ENCODE measurements around the gene SMAD2. TPM values are rescaled to one million over a fixed set of nuclear protein-coding genes. Genes with fewer than 3 reads are reported as not detected.

SMAD2 gene
- total RNA-seq, 1 donor from 2014 or later, result 144 TPM

DNA sequence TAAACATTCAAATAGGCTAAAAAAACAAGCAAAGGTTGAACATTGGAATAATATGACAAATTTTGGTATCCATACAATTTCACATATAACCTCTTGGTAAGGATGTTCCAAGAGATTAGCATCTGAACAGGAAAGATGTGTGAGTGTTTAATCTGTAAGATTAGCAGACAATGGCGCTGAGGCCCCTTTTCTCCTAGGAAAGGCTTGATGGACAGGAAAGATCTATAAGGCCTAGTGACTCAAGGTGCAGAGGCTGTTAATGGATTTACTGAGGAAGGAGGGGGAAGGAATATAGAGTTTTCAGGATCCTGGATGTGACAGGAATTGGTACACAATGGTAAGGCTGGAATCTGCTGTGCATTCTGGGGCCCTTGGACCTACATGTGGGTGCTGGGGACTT lies 48.1 kb upstream of the SMAD2 start:
- DNase-seq (ENCODE audit: low read depth) (no peak), FAIRE-seq (no peak)
- Histone ChIP-seq H3K4me1 (ENCODE audit: insufficient read depth, low read length) (no peaks in the 10 kb centered on the region), H3K27me3 (ENCODE audit: insufficient read depth, low read length) (peaks cover 2% of the 10 kb centered on the region), H3K4me2 (ENCODE audit: low read length) (no peak overlapping the region), H3K79me2 (ENCODE audit: insufficient read depth, low read length) (no peaks in the 10 kb centered on the region), H3K36me3 (ENCODE audit: insufficient read depth, low read length) (no peaks in the 10 kb centered on the region), H3K27ac (ENCODE audit: low read depth, low read length) (no peak overlapping the region), H3K9me3 (ENCODE audit: insufficient read depth, low read depth, low read length) (no peaks in the 10 kb centered on the region), H3K9ac (ENCODE audit: low read length) (no peak overlapping the region), H2AFZ (ENCODE audit: low read depth, low read length) (no peak overlapping the region), H4K20me1 (ENCODE audit: insufficient read depth, low read length) (no peaks in the 10 kb centered on the region), H3K4me3 (ENCODE audit: insufficient read depth, low read depth, low read length) (no peak overlapping the region)
- no peaks in the 10 kb centered on the region for H3K36me3 Mint-ChIP-seq (ENCODE audit: low read depth, unreplicated experiment)
- TF ChIP-seq, protein P1, sequence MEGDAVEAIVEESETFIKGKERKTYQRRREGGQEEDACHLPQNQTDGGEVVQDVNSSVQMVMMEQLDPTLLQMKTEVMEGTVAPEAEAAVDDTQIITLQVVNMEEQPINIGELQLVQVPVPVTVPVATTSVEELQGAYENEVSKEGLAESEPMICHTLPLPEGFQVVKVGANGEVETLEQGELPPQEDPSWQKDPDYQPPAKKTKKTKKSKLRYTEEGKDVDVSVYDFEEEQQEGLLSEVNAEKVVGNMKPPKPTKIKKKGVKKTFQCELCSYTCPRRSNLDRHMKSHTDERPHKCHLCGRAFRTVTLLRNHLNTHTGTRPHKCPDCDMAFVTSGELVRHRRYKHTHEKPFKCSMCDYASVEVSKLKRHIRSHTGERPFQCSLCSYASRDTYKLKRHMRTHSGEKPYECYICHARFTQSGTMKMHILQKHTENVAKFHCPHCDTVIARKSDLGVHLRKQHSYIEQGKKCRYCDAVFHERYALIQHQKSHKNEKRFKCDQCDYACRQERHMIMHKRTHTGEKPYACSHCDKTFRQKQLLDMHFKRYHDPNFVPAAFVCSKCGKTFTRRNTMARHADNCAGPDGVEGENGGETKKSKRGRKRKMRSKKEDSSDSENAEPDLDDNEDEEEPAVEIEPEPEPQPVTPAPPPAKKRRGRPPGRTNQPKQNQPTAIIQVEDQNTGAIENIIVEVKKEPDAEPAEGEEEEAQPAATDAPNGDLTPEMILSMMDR (IDR thresholded peaks at IDR 0.05; ENCODE audit: insufficient read depth, low read depth, low read length), result no peak
- no peak for TF ChIP-seq EZH2 (IDR thresholded peaks at IDR 0.05; ENCODE audit: insufficient read depth, low read length)
- peaks cover 8% of the 10 kb centered on the region for H3K27me3 Mint-ChIP-seq (ENCODE audit: low read depth, unreplicated experiment)
- H3K4me3 Mint-ChIP-seq (ENCODE audit: unreplicated experiment), result no peak overlapping the region
- no peaks in the 10 kb centered on the region for H3K4me1 Mint-ChIP-seq (ENCODE audit: low read depth, unreplicated experiment)
- H3K9me3 Mint-ChIP-seq (ENCODE audit: unreplicated experiment), result no peaks in the 10 kb centered on the region
- H3K27ac Mint-ChIP-seq (ENCODE audit: unreplicated experiment), result no peak overlapping the region

DNA sequence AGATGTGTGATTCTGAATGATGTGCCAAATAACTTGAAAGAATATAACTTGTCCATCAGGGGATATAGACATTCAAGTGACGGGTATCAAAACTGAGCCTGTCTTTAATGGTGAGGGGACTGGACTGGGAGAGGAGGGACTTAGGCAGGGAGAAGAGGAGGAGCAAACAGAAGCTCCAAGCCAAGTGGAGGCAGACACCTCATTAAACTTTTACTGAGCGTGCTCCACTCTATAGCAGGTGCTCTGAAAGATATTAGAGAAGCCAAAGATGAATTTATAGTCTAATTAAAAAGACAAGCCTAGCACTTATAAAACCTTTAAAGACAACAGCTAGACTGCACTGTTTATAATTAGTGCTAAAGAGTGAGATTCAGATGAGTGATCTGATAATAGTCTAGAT lies 47.7 kb upstream of the SMAD2 start:
- H3K27ac ChIP-seq (ENCODE audit: low read depth, low read length), result no peak overlapping the region
- H3K27me3 Mint-ChIP-seq (ENCODE audit: low read depth, unreplicated experiment), result peaks cover 8% of the 10 kb centered on the region
- no peaks in the 10 kb centered on the region for H3K79me2 ChIP-seq (ENCODE audit: insufficient read depth, low read length)
- H3K4me2 ChIP-seq (ENCODE audit: low read length), result no peak overlapping the region
- H3K9me3 ChIP-seq (ENCODE audit: insufficient read depth, low read depth, low read length), result no peaks in the 10 kb centered on the region
- H3K27ac Mint-ChIP-seq (ENCODE audit: unreplicated experiment), result peak overlapping the region; percentile 70
- no peak for TF ChIP-seq EZH2 (IDR thresholded peaks at IDR 0.05; ENCODE audit: insufficient read depth, low read length)
- TF ChIP-seq, protein P1 (IDR thresholded peaks at IDR 0.05; ENCODE audit: insufficient read depth, low read depth, low read length), result no peak
- no peaks in the 10 kb centered on the region for H3K36me3 Mint-ChIP-seq (ENCODE audit: low read depth, unreplicated experiment)
- H3K9ac ChIP-seq (ENCODE audit: low read length), result no peak overlapping the region
- no peaks in the 10 kb centered on the region for H3K36me3 ChIP-seq (ENCODE audit: insufficient read depth, low read length)
- peaks cover 2% of the 10 kb centered on the region for H3K27me3 ChIP-seq (ENCODE audit: insufficient read depth, low read length)
- H3K9me3 Mint-ChIP-seq (ENCODE audit: unreplicated experiment), result no peaks in the 10 kb centered on the region
- no peak overlapping the region for H3K4me3 Mint-ChIP-seq (ENCODE audit: unreplicated experiment)
- no peaks in the 10 kb centered on the region for H3K4me1 Mint-ChIP-seq (ENCODE audit: low read depth, unreplicated experiment)
- H4K20me1 ChIP-seq (ENCODE audit: insufficient read depth, low read length), result no peaks in the 10 kb centered on the region
- H3K4me3 ChIP-seq (ENCODE audit: insufficient read depth, low read depth, low read length), result no peak overlapping the region
- DNase-seq (ENCODE audit: low read depth) (no peak), FAIRE-seq (no peak)
- H3K4me1 ChIP-seq (ENCODE audit: insufficient read depth, low read length), result no peaks in the 10 kb centered on the region
- no peak overlapping the region for H2AFZ ChIP-seq (ENCODE audit: low read depth, low read length)

DNA sequence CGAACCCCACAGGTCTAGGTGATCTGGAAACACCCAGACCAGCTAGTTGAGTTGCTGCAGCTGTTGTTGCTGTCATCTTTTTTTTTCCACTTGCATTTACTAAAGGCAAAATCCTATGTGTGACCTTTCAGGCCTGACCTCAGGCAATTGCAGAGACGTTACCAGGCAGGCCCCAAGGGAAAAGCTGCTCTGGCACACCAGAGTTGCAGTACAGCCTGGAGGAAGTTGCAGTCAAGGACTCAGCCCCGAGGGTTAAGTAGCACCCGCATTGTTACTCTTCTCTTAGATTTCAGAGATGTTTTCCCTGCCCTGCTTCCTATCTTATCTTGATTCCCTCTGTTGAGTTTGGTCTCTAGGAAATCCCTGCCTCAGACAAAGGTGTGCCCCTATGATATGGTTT lies 45.2 kb upstream of the SMAD2 start:
- no peak for FAIRE-seq
- H3K27ac Mint-ChIP-seq (ENCODE audit: unreplicated experiment), result no peak overlapping the region

More for the DNA sequence above, 45.2 kb upstream of the SMAD2 start:
- no peaks in the 10 kb centered on the region for H3K9me3 ChIP-seq (ENCODE audit: insufficient read depth, low read depth, low read length)
- H3K27me3 ChIP-seq (ENCODE audit: insufficient read depth, low read length), result peaks cover 2% of the 10 kb centered on the region
- TF ChIP-seq, protein P1 (IDR thresholded peaks at IDR 0.05; ENCODE audit: insufficient read depth, low read depth, low read length), result no peak
- TF ChIP-seq EZH2 (IDR thresholded peaks at IDR 0.05; ENCODE audit: insufficient read depth, low read length), result no peak
- no peak overlapping the region for H3K4me3 ChIP-seq (ENCODE audit: insufficient read depth, low read depth, low read length)
- Mint-ChIP-seq H3K4me3 (ENCODE audit: unreplicated experiment) (no peak overlapping the region), H3K27me3 (ENCODE audit: low read depth, unreplicated experiment) (peaks cover 2% of the 10 kb centered on the region), H3K4me1 (ENCODE audit: low read depth, unreplicated experiment) (peaks cover 2% of the 10 kb centered on the region), H3K36me3 (ENCODE audit: low read depth, unreplicated experiment) (no peaks in the 10 kb centered on the region), H3K9me3 (ENCODE audit: unreplicated experiment) (no peaks in the 10 kb centered on the region)
- H4K20me1 ChIP-seq (ENCODE audit: insufficient read depth, low read length), result no peaks in the 10 kb centered on the region
- H3K27ac ChIP-seq (ENCODE audit: low read depth, low read length), result no peak overlapping the region
- H3K36me3 ChIP-seq (ENCODE audit: insufficient read depth, low read length), result no peaks in the 10 kb centered on the region
- H3K4me1 ChIP-seq (ENCODE audit: insufficient read depth, low read length), result no peaks in the 10 kb centered on the region
- no peak overlapping the region for H2AFZ ChIP-seq (ENCODE audit: low read depth, low read length)
- no peaks in the 10 kb centered on the region for H3K79me2 ChIP-seq (ENCODE audit: insufficient read depth, low read length)
- no peak overlapping the region for H3K4me2 ChIP-seq (ENCODE audit: low read length)
- DNase-seq (ENCODE audit: low read depth), result no peak
- no peak overlapping the region for H3K9ac ChIP-seq (ENCODE audit: low read length)

Measured in astrocyte (in vitro differentiated cells and primary cell).